NCI-H2196 (cell line): ENCODE results near the gene MAP3K3.
"Not testable (repeated sequence)": the region's sequence is repeated elsewhere in the genome, so short reads cannot be mapped to it uniquely, and the experiment has no call there.

Source experiments
- DNase-seq: peaks from one replicate; lab custom pipeline; 2025; ENCODE audit not compliant: unreplicated experiment; lab: John Stamatoyannopoulos, UW

The MAP3K3 gene

DNA sequence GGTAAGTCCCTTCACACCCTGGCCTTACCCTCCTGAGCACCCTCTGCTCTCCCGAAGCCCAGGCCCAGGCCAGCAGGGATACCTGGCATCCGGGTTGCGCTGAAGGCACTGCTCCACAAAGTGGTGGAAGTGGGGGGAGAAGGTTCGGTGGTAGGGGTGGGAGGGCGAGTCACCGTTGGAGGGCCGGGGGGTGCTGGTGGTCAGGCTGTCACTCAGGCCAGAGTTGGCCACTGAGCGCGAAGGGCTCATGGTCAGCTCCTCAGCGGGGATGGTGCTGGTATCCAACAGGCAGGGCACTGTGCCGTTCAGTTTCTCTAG is 82.0 kb downstream of the MAP3K3 start:
- DNase-seq, result no peak

DNA sequence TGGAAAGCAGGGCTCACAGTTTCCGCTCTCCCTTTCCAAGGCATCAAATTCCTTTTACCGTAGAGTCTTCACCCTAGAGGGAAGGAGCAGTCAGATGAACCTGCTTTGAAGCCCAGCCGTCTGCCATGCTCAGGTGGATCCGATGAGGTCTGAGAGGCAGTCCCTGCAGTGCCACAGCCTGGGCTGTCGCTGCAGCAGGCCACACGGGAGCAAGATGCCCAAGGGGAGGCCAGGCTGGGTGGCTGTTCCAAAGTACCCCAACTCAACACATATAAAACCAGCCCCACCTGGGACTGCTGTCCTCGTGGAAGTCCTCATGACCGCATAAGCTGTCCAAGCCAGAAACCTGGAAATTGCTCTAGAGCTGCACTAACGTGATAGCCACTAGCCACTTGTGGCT is 82.6 kb downstream of the MAP3K3 start:
- no peak for DNase-seq

- DNase-seq, result no peak
Observed at GRCh38 chr17:63705657-63706056, 83.4 kb downstream of the MAP3K3 start.

GRCh38 chr17:63706336-63707082 is 84.3 kb downstream of the MAP3K3 start:
- DNase-seq, result no peak

GRCh38 chr17:63707151-63707550 is 84.9 kb downstream of the MAP3K3 start:
- no peak for DNase-seq

- no peak for DNase-seq
Observed at GRCh38 chr17:63709110-63709509, 86.9 kb downstream of the MAP3K3 start.

- DNase-seq, result no peak
Observed at GRCh38 chr17:63714550-63715277, 92.5 kb downstream of the MAP3K3 start.

DNA sequence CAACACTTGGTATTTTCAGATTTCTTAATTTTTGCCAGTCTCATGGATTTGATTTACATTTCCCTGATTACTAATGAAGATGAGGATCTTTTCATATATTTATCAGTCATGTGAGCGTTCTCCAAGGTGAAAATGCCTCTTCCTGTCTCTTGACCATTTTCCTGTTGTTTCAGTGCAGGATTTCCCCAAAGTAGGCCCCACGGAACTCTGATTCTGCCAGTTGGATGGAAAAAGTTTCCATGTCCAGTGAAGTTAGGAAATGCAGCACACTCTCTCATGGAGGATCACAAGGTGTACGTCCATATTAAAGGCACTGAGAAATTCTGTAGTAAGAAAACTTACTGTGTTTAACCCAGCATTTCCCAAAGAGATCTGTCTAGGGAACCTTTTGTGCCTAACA is 94.2 kb downstream of the MAP3K3 start:
- no peak for DNase-seq

DNA sequence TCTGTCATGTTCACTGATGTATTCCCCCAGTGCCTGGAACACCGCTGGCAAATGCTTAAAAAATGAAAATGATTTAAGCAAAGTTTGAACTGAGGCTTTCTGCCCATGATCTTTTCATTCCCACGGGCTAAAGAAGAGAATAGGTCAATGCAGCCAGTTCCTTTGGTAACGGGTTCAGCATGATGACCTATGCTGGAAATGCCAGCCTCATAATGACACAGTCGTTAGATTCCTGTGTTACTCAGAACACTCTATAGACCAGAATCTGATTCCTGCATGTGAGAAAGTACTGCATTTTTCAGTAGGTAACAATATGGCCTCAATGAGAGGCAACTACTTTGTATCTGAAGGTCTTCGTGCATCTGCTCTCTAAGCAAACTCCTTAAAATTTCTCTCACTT is 96.8 kb downstream of the MAP3K3 start:
- no peak for DNase-seq

GRCh38 chr17:63720194-63720593 is 98.0 kb downstream of the MAP3K3 start:
- not testable (repeated sequence) for DNase-seq

GRCh38 chr17:63722403-63722802 is 100.2 kb downstream of the MAP3K3 start:
- DNase-seq, result no peak

GRCh38 chr17:63735691-63736090 is 113.5 kb downstream of the MAP3K3 start:
- no peak for DNase-seq

GRCh38 chr17:63740464-63741142 is 118.4 kb downstream of the MAP3K3 start:
- DNase-seq, result peak; percentile 15

DNA sequence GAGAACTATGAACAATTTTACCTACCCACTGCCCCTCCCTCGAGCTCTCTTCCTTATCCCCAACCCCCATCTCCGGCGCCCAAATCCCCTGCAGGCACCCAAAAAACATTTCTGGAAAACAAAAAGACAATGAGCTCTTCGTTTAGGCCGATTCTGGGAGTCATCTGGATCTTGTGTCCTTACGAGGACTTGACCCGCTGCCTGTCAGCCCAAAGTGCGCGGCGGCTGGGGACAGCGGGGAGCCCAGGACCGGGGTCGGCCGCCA is 118.9 kb downstream of the MAP3K3 start:
- no peak for DNase-seq

DNA sequence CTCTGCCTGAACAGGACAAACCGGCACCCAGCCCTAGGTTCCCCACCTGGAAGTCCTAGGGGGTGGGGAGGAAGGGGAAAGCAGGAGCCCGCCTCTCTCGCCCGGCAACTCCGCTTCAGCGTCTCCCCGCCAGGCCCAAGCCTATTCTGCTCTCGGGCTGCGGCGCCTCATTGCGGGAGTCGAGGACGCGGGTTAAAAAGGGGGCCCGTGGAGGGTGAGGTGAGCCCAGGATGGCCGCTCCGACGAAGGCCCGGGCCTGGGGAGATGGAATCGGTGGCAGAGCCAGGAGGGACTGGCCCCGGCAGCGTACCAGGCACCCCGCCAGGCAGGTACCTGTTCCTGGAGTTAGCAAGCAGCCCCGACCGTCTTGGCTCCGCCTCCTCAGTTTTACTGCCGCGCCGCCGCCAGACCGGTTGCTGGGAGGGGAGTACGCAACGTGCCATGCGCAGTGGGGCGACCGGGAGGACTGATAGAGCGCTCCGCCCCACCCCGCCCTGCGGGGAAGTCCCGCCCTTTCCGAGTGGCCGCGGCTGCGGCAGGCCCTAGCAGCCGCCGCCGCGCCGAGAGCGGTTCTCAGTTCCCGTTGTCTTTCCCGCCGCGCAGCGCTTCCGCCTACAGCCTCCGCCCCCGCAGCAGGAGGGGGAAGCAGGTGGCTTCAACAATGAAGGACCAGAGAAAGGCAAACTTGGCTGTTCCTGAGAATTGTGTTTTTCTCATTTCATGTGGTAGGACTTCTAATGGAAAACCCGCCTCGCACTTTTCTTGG is 119.4 kb downstream of the MAP3K3 start, which contains the start of gene STRADA:
Gene STRADA (minus strand): TSS at position 392 of the 766 bp plus-strand sequence. CDS start 13,430 bp downstream, outside the sequence.
- peak; percentile 99 for DNase-seq
